A549 (cell line): ENCODE data around the gene SHC3. TPM values are rescaled to one million over a fixed set of nuclear protein-coding genes. Genes with fewer than 3 reads are reported as not detected.

Source experiments
- ATAC-seq, 2 experiments: fragments of 200-7000 bp in 1 of 2; fragments of >200 bp in 1 of 2; cut with Nextera tagmentation in 1 of 2; cut with Tn5 transposase in 1 of 2; 3 replicates each; pipeline versions ENCODE4 v1.8.0 to v1.9.1; 2018 to 2020; ENCODE audit warnings: mild to moderate bottlenecking in 1 of 2, moderate library complexity in 1 of 2
- CTCF ChIA-PET: fragments of 300-600 bp; sonication (Branson Sonifier 250); formaldehyde crosslinking; extraction: SDS; loops from one replicate; lab custom pipeline; 2021; ENCODE audit warnings: antibody characterized with exemption, inconsistent platforms; lab: Yijun Ruan, JAX
- POLR2A ChIA-PET: fragments of 350-600 bp; formaldehyde crosslinking; extraction: SDS; loops from one replicate; lab custom pipeline; 2021; ENCODE audit warnings: antibody characterized with exemption, inconsistent platforms; lab: Yijun Ruan, JAX
- DNase-seq, 2 experiments: peaks; one replicate each; pipeline versions ENCODE4 v3.0.0 to v3.0.0-alpha.2; 2011 to 2016; ENCODE audit warnings: low read depth in 1 of 2, low spot score in 1 of 2
- FAIRE-seq: peaks from 2 replicates; lab custom pipeline; 2011; peaks lifted over from hg19 to GRCh38; lab: Jason Lieb, UNC
- H3K27ac ChIP-seq, 2 experiments: fragments of >200 bp; sonication (Bioruptor Twin); formaldehyde crosslinking; 3 replicates each; pipeline ENCODE4 v1.5.1; 2016 to 2017
- H3K4me1 ChIP-seq: fragments of >200 bp; sonication (Bioruptor Twin); formaldehyde crosslinking; 3 replicates; pipeline ENCODE4 v1.6.1; 2016
- H3K4me2 ChIP-seq: fragments of >200 bp; sonication (Bioruptor Twin); formaldehyde crosslinking; 3 replicates; pipeline ENCODE4 v1.6.1; 2016
- H3K4me3 ChIP-seq: fragments of >200 bp; sonication (Bioruptor Twin); formaldehyde crosslinking; 3 replicates; pipeline ENCODE4 v1.5.1; 2016
- H3K9me3 ChIP-seq: fragments of >200 bp; sonication (Bioruptor Twin); formaldehyde crosslinking; 3 replicates; pipeline ENCODE4 v1.6.1; 2016
- BHLHE40 ChIP-seq: IDR thresholded peaks from 2 replicates; pipeline ENCODE4 v1.6.1; 2012; ENCODE audit warnings: low read depth, low read length, inconsistent platforms
- CBX2 ChIP-seq: fragments of 200-600 bp; sonication (generic); IDR thresholded peaks from 2 replicates; pipeline ENCODE4 v1.6.1; 2016; ENCODE audit warnings: low read depth, mild to moderate bottlenecking, borderline replicate concordance
- EHF ChIP-seq: fragments of 250-450 bp; sonication (Bioruptor Pico); IDR thresholded peaks from 2 replicates; pipeline ENCODE4 v1.5.0; 2020; ENCODE audit warnings: mild to moderate bottlenecking
- FOSL2 ChIP-seq, 2 experiments: fragments of 450-650 bp in 1 of 2; fragments of >200 bp in 1 of 2; sonication (Bioruptor Twin) in 1 of 2; formaldehyde crosslinking; IDR thresholded peaks; 2 replicates each; pipeline versions ENCODE4 v1.5.0 to v1.6.1; 2016 to 2020; ENCODE audit warnings: mild to moderate bottlenecking in 1 of 2, moderate library complexity in 1 of 2
- HMGXB4 ChIP-seq: fragments of 250-450 bp; sonication (Bioruptor Pico); IDR thresholded peaks from 2 replicates; pipeline ENCODE4 v1.5.0; 2021; ENCODE audit warnings: mild to moderate bottlenecking, moderate library complexity, borderline replicate concordance
- HOXA7 ChIP-seq: fragments of 250-450 bp; sonication (Bioruptor Pico); IDR thresholded peaks from 2 replicates; pipeline ENCODE4 v1.5.0; 2020; ENCODE audit warnings: mild to moderate bottlenecking, moderate library complexity
- HOXB13 ChIP-seq: fragments of 250-450 bp; sonication (Bioruptor Pico); IDR thresholded peaks from 2 replicates; pipeline ENCODE4 v1.5.0; 2020; ENCODE audit warnings: low read depth, mild to moderate bottlenecking, moderate library complexity
- KDM1A ChIP-seq: fragments of 200-600 bp; sonication (generic); IDR thresholded peaks from 2 replicates; pipeline ENCODE4 v1.6.1; 2016; ENCODE audit warnings: low read depth, mild to moderate bottlenecking
- KDM5A ChIP-seq: fragments of 200-600 bp; sonication (generic); IDR thresholded peaks from 2 replicates; pipeline ENCODE4 v1.6.1; 2016; ENCODE audit warnings: antibody characterized with exemption, mild to moderate bottlenecking
- MAFK ChIP-seq: fragments of 450-650 bp; IDR thresholded peaks from 2 replicates; pipeline ENCODE4 v1.6.1; 2014; ENCODE audit not compliant: partially characterized antibody
- NPAS2 ChIP-seq: fragments of 250-450 bp; sonication (Bioruptor Pico); IDR thresholded peaks from 2 replicates; pipeline ENCODE4 v1.8.0; 2022; ENCODE audit warnings: mild to moderate bottlenecking, moderate library complexity, borderline replicate concordance
- NR3C1 ChIP-seq: fragments of >200 bp; sonication (Bioruptor Twin); formaldehyde crosslinking; IDR thresholded peaks from 3 replicates; pipeline ENCODE4 v1.6.1; 2017
- POLR2A ChIP-seq: IDR thresholded peaks from 2 replicates; pipeline ENCODE4 v1.6.1; 2012; ENCODE audit warnings: mild to moderate bottlenecking, low read length
- RAD21 ChIP-seq, 2 experiments: fragments of >200 bp in 1 of 2; sonication (Bioruptor Twin) in 1 of 2; formaldehyde crosslinking in 1 of 2; IDR thresholded peaks in 1 of 2; conservative IDR thresholded peaks in 1 of 2; 2 replicates in 1 of 2; 3 replicates in 1 of 2; pipeline ENCODE4 v1.6.1; 2012 to 2018; ENCODE audit warnings: inconsistent platforms in 1 of 2
- RARB ChIP-seq: fragments of 250-450 bp; sonication (Bioruptor Pico); IDR thresholded peaks from 2 replicates; pipeline ENCODE4 v1.8.0; 2021; ENCODE audit warnings: mild to moderate bottlenecking, moderate library complexity
- RCOR1 ChIP-seq: fragments of 150-350 bp; IDR thresholded peaks from 2 replicates; pipeline ENCODE4 v1.6.1; 2014; ENCODE audit warnings: antibody characterized with exemption, low read length, low read depth
- RNF2 ChIP-seq: fragments of 200-600 bp; sonication (generic); IDR thresholded peaks from 2 replicates; pipeline ENCODE4 v1.6.1; 2016; ENCODE audit warnings: low read depth, mild to moderate bottlenecking, antibody characterized with exemption, moderate library complexity, borderline replicate concordance
- SMC3 ChIP-seq: fragments of >200 bp; sonication (Bioruptor Twin); formaldehyde crosslinking; IDR thresholded peaks from 3 replicates; pipeline ENCODE4 v1.6.1; 2018; ENCODE audit warnings: inconsistent platforms
- TP53 ChIP-seq: fragments of 250-450 bp; sonication (Bioruptor Pico); IDR thresholded peaks from 2 replicates; pipeline ENCODE4 v1.5.0; 2021; ENCODE audit warnings: mild to moderate bottlenecking, moderate library complexity
- ZC3H11A ChIP-seq: fragments of 450-650 bp; IDR thresholded peaks from 2 replicates; pipeline ENCODE4 v1.6.1; 2014; ENCODE audit warnings: antibody characterized with exemption, mild to moderate bottlenecking
- WGBS: methylation state at CpG from one replicate; pipeline ENCODE4 v1.1.6; 2017; ENCODE audit errors: missing lambda C conversion rate; 5-methylcytosine and 5-hydroxymethylcytosine counted together
- polyA plus RNA-seq, 4 experiments: library from polyadenylated mRNA; depleted of rRNA in 3 of 4; stranded (reverse); fragments of >200 nt; fragmentation: RNase III in 1 of 4; extraction: RNeasy Plus Mini Kit Qiagen cat#74134 plus additional on column Dnase treatment in 1 of 4; gene quantifications; 2 replicates in 3 of 4; 3 replicates in 1 of 4; pipeline ENCODE4 v1.2.3, GENCODE V29; 2011 to 2017
- TF ChIP-seq, protein P1 (sequence below): fragments of 450-650 bp; IDR thresholded peaks from 2 replicates; pipeline ENCODE4 v1.6.1; 2014; ENCODE audit warnings: antibody characterized with exemption
- TF ChIP-seq, protein P2 (sequence below): IDR thresholded peaks from 2 replicates; pipeline ENCODE4 v1.6.1; 2012

Gene SHC3
- polyA plus RNA-seq, 2 of the 4 experiments (the other 2 are of a cell fraction) = 0.09 to 0.88 TPM

GRCh38 chr9:89153232-89154017 lies 25.2 kb downstream of the SHC3 start:
- H3K4me1 ChIP-seq = peaks cover 27% of the 10 kb centered on the region
- no peak overlapping the region for H3K4me3 ChIP-seq
- no peaks in the 10 kb centered on the region for H3K9me3 ChIP-seq
- TF ChIP-seq TP53 (CRISPR knock-in tag) (no peak), RCOR1 (no peak), FOSL2 (IDR thresholded peaks at IDR 0.05) (no peak), FOSL2 (CRISPR knock-in tag; IDR thresholded peaks at IDR 0.05) (peak; percentile 38), ZC3H11A (no peak)
- TF ChIP-seq, protein P1, sequence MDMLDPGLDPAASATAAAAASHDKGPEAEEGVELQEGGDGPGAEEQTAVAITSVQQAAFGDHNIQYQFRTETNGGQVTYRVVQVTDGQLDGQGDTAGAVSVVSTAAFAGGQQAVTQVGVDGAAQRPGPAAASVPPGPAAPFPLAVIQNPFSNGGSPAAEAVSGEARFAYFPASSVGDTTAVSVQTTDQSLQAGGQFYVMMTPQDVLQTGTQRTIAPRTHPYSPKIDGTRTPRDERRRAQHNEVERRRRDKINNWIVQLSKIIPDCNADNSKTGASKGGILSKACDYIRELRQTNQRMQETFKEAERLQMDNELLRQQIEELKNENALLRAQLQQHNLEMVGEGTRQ = peak; percentile 44; the same call in 1 of the 2 replicates
- WGBS = 58% methylated on average over 13 of the region's 14 CpGs
- peak overlapping the region; percentile 72 to 86; a peak in 5 of 6 replicates for H3K27ac ChIP-seq
- POLR2A ChIA-PET = interaction anchor here (2.1 kb wide), 1 partner anchor 27 kb away, joined by 8 read pairs; no protein-coding TSS in a partner anchor
- DNase-seq (peak in 1 of 2 experiments; percentile 31), ATAC-seq (peak; percentile 80 to 82), FAIRE-seq (no peak)
- CTCF ChIA-PET = interaction anchor here (1.6 to 2.0 kb wide), 3 partner anchors 14 to 126 kb away, joined by 4 to 7 read pairs (median 6); no protein-coding TSS in a partner anchor
- H3K4me2 ChIP-seq = peak overlapping the region; percentile 64

- Histone ChIP-seq H3K4me3 (no peak overlapping the region), H3K27ac (no peak overlapping the region), H3K4me1 (peaks cover 20% of the 10 kb centered on the region), H3K9me3 (no peaks in the 10 kb centered on the region), H3K4me2 (0 out of 3 replicates have a peak overlapping the region, but pooled peaks have one; percentile 21)
- CTCF ChIA-PET = no interaction called here
- DNase-seq (peak in 1 of 2 experiments; percentile 24), FAIRE-seq (no peak), ATAC-seq (peak; percentile 85)
- WGBS = 28% methylated on average over 3 of the region's 3 CpGs
- POLR2A ChIA-PET = no interaction called here
- TF ChIP-seq RAD21 (conservative IDR thresholded peaks at IDR 0.05 in 1 of 2, IDR thresholded peaks at IDR 0.05 in 1 of 2) (no peak), KDM5A (no peak), HOXA7 (CRISPR knock-in tag) (no peak), EHF (CRISPR knock-in tag) (no peak), SMC3 (no peak), NR3C1 (no peak), MAFK (no peak), TP53 (CRISPR knock-in tag) (no peak), NPAS2 (CRISPR knock-in tag) (no peak), CBX2 (no peak), RARB (CRISPR knock-in tag) (no peak), HOXB13 (no peak), HMGXB4 (CRISPR knock-in tag) (no peak), RNF2 (no peak), BHLHE40 (no peak), POLR2A (no peak), KDM1A (no peak)
- TF ChIP-seq, protein P2, sequence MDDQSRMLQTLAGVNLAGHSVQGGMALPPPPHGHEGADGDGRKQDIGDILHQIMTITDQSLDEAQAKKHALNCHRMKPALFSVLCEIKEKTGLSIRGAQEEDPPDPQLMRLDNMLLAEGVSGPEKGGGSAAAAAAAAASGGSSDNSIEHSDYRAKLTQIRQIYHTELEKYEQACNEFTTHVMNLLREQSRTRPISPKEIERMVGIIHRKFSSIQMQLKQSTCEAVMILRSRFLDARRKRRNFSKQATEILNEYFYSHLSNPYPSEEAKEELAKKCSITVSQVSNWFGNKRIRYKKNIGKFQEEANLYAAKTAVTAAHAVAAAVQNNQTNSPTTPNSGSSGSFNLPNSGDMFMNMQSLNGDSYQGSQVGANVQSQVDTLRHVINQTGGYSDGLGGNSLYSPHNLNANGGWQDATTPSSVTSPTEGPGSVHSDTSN = no peak
Measured at GRCh38 chr9:89149726-89150125, 28.9 kb downstream of the SHC3 start.
